HL-60/S4 treated with retinoic acid at 250 ng/mL for 4 days and 3 days (cell line): ENCODE results near the gene PRDM16.

Experiments
- in situ Hi-C: fragments of 300-500 bp; cut with MboI; formaldehyde crosslinking; loops from 2 replicates; pipeline ENCODE4 v1.7.0; 2022; ENCODE audit warnings: low sequenced_read_pairs

PRDM16 gene

GRCh38 chr1:3377604-3378279 is 308.7 kb downstream of the PRDM16 start:
- in situ Hi-C loops = no loop called here

DNA sequence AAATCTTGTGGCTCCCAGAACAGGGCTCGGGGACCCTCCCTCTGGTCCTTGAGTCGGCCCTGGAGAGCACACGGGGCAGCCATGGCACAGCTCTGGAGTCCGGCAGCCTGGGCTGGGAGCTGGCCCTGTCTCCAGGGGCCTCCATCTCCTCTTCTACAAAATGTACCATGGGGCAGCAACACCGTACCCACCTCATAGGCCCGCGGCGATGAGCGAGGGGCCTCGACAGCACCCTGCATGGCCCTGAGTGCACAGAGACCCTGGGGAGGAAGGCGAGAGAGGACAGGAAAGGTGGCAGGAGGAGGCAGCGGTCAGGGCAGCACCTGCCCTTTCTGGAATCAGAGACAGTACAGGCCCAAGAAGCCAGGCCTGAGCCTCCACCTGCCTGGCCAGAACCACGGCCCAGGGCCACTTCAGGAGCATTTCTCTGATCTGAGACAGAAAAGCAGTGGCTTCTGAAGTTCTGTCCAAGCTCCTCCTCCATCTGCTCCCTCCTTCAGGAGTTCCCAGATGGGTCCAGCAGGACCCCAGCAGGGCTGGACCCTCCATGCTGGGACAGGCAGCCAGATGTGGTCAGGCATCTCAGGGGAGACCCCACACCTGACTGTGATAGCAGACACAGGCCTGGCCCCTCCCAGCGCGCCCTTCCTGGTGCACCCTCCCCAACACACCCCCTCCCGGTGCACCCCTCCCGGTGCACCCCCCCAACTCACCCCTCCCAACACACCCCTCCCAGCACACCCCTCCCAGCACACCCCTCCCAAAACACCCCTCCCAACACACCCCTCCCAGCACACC is 309.6 kb downstream of the PRDM16 start:
- in situ Hi-C loops = no loop called here

DNA sequence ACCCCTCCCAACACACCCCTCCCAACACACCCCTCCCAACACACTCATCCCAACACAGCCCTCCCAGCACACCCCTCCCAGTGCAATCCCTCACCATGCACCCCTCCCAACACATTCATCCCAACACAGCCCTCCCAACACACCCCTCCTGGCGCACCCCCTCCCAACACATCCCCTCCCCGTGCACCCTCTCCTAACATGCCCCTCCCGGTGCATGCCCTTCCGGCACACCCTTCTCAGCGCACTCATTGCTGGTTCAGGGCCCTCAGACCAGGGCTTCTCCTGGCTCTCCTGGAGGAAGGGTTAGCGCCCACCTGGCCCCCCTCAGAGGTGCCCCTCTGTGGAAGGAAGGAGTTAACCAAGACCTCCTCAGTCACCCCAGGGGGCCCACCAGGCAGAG is 310.9 kb downstream of the PRDM16 start:
- in situ Hi-C loops = no loop called here

DNA sequence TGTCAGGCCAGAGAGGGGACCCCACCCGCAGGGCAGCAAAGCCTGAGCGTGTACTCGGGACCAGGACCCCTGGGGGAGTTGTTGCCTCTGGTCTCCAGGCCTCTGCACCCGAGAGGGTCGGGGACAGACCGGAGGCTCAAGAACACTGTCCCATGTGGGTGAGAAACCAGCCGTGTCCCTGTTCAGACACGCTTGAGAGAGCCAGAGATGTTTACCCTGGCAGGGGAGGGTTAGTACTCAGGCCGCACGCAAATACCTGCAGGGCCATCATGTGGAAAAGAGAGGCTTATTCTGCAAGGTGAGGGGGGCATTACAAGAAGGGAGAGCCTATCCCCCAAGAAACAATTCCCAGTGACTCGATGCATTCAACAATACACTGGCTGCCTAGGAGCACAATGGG is 311.5 kb downstream of the PRDM16 start:
- in situ Hi-C loops = no loop called here

DNA sequence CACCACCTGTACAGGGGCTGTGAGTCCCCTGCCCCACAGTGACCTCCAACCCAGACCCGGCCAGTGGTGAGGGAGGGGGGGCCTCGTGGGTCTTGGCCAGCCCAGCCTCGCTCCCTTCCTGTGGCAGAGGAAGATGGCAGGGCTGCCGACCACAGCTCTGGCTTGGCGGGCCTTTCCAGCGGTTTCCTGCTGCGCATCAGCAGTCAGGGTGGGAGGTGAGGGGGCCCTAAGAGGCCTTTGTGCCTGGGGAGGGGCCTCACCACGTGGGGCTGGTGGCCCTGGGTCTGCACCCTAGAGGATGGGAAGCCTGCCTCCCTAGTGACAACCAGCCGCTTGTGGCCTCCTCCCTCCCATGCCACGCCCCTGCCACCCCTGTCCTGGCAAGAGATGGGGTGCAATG is 312.9 kb downstream of the PRDM16 start:
- in situ Hi-C loops = no loop called here

DNA sequence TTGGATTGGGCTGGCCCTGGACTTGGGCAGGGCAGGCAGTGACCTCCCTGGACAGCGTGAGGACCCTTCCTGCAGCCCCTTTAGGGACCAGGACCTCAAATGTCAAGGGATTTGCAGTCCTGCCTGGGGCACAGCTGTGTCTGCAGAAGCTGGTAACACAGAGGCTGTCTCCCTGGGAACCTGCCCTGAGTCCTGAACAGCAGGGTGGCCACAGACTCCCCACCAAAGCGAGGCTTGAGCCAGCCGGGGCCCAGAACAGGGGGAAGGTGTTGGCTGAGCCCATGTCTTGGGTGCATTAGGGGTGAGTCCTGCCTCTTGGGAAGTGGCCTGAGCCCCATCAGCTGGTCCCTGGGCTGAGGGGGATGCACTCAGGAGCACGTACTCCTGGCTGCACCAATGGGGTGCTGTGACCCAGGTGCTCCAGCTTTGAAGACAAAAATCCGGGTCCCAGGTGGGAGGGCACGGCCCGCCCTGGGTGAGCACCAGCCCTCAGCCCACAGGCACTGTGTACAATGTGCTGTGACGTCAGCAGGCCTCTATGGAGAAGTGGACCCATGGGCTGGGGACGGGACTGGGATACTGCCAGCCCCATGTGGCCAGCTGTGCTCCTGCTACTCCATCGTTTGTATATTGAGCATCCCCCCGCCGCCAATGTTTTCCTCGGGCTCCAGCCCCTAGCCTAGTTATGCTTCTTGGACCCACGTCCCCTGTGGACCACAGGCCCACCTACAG is 313.5 kb downstream of the PRDM16 start:
- in situ Hi-C loops = no loop called here

GRCh38 chr1:3383679-3384078 is 314.7 kb downstream of the PRDM16 start:
- in situ Hi-C loops = no loop called here

- in situ Hi-C loops = no loop called here
Observed at GRCh38 chr1:3384407-3384806, 315.4 kb downstream of the PRDM16 start.

GRCh38 chr1:3386205-3387002 is 317.4 kb downstream of the PRDM16 start:
- in situ Hi-C loops = no loop called here

DNA sequence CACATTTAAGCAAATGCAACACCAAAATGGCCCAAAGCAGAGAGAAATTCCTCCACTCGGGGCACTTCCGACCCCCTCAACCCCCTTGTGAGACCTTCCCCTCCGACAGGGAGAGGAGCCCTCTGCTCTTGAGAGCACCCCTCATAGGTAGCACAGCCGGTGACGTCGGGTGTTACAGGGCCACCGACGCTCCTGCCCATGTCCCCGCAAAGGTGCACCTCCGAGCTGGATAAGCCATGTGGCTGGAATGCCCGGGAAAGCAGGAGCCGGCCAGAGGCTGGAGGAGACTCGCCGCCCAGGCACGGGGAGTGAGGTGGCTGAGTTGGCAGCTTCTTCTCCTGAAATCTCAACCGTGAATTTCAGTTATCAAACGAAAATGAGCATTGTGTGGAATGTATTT is 318.4 kb downstream of the PRDM16 start:
- in situ Hi-C loops = no loop called here

GRCh38 chr1:3389093-3389833 is 320.3 kb downstream of the PRDM16 start:
- in situ Hi-C loops = no loop called here

- in situ Hi-C loops = no loop called here
Observed at GRCh38 chr1:3390291-3390690, 321.3 kb downstream of the PRDM16 start.

GRCh38 chr1:3391711-3392110 is 322.7 kb downstream of the PRDM16 start:
- in situ Hi-C loops = no loop called here

DNA sequence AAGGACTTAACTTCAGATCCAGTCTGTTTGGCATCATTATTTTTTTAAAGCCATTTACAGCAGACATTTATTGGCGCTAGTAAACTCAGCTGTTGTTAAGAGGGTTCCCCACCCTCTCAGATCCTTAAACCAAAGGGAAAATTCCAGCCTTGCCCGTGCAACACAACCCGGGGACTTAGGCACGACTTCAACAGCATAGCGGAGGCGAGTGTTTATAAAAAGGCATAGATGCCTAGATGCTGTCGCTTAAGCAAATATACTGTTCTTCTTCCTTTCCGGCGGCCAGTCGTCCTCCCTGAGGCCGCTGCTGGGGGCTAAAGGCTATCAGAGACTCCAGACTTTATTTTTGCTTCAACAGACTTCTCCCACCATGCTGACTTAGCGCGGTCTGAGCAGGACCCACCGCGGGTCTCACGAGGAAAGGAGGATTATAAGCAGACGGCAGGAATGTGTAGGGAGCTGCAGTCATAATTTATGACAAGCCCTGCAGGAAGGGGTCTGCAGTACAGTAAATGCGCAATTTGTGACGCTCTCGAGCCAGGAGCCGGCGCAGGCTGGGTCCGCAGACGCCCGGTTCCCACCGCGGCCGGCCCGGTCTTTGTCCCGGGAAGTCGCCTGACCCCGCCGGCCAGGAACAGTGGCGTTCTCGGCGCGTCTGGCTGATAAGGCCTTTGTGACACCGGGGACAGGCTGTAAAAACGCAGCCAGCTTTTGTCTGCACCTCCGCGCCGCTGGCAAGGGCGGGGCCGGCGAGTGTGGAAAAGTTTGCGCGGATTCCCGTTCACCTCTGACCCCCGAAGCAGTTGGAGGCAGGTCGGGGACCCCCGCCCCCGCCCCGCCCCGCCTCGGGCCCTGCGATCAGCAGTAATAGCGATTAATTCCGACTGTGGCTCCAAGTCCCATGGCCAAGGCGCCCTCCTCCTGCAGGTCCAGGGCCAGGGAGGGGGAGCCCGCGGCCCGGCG is 324.3 kb downstream of the PRDM16 start:
- in situ Hi-C loops = no loop called here

GRCh38 chr1:3393987-3394920 is 325.3 kb downstream of the PRDM16 start:
- in situ Hi-C loops = no loop called here

DNA sequence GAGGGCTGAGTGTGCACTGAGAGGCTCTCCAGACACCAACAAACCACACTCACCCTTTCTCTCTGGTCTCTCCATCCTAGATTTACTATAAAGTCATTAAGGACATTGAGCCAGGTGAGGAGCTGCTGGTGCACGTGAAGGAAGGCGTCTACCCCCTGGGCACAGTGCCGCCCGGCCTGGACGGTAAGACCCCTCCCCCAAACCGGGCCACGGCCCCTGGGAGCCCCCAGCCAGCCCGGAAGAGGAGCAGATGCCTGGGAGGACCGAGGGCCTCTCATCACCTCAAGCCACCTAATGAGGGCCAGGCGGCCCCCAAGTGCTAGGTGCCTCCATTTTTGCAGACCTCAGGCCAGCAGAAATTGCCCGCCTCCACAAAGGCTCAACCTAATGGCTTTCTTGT is 327.4 kb downstream of the PRDM16 start:
- in situ Hi-C loops = no loop called here

DNA sequence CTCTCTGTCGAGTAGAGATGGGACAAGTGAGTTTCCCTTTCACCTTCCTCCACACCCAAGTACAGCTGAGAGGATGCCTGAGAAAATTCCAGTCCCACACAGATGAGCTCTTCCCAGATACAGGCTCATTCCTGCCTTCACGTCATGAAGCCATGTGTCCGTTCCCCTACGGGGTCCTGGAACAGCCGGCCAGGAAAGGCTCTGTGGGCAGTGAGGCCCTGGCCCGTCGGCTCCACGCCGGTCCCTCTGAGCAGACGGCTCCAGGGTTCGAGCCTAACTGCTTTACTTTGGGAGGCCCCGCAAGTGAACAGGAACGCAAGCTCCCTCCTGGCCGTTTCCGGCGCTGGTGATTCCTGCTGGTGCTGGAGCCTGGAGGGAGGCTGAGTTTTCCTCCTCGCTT is 328.3 kb downstream of the PRDM16 start:
- in situ Hi-C loops = no loop called here
